Esophagus (tissue), 2 donors: ENCODE measurements around the gene HCN4. TPM values are rescaled to one million over a fixed set of nuclear protein-coding genes. Genes with fewer than 3 reads are reported as not detected.

Experiments used
- H3K27ac ChIP-seq, 2 donors: one replicate each; pipeline ENCODE4 v1.5.1; 2013; ENCODE audit warnings: low read depth in 2 of 2, mild to moderate bottlenecking in 2 of 2, inconsistent platforms in 1 of 2, low read length in 1 of 2, moderate library complexity in 1 of 2
- H3K27me3 ChIP-seq, 2 donors: one replicate each; pipeline ENCODE4 v1.6.1; 2013; ENCODE audit warnings: low read length in 2 of 2, control low read depth in 1 of 2, mild to moderate bottlenecking in 1 of 2; ENCODE audit not compliant: insufficient read depth in 2 of 2, control insufficient read depth in 1 of 2
- H3K36me3 ChIP-seq, 2 donors: one replicate each; pipeline ENCODE4 v1.6.1; 2013; ENCODE audit warnings: low read length in 1 of 2; ENCODE audit not compliant: control insufficient read depth in 2 of 2, insufficient read depth in 2 of 2
- H3K4me1 ChIP-seq, 2 donors: one replicate each; pipeline ENCODE4 v1.6.1; 2013; ENCODE audit warnings: low read length in 1 of 2; ENCODE audit not compliant: control insufficient read depth in 2 of 2, insufficient read depth in 2 of 2
- H3K4me3 ChIP-seq, 2 donors: one replicate each; pipeline ENCODE4 v1.5.1; 2013; ENCODE audit warnings: low read length in 2 of 2, mild to moderate bottlenecking in 2 of 2, low read depth in 1 of 2, moderate library complexity in 1 of 2
- H3K9me3 ChIP-seq, 2 donors: one replicate each; pipeline ENCODE4 v1.6.1; 2013; ENCODE audit warnings: mild to moderate bottlenecking in 2 of 2, low read depth in 1 of 2, low read length in 1 of 2, moderate library complexity in 1 of 2; ENCODE audit not compliant: control insufficient read depth in 2 of 2, insufficient read depth in 1 of 2
- WGBS, 2 donors: extraction: QIAGEN DNeasy Blood & Tissue Kit; methylation state at CpG; one replicate each; pipeline ENCODE4 v1.1.7; 2013; 5-methylcytosine and 5-hydroxymethylcytosine counted together
- polyA plus RNA-seq, 2 donors: library from polyadenylated mRNA; stranded (reverse); fragments of 200-250 nt; gene quantifications; one replicate each; pipeline ENCODE4 v1.2.3, GENCODE V29; 2013
- donor health status: healthy with polysubstance abuse.
- donor health status: Bipolar disorder and iron deficiency.

HCN4 gene
- polyA plus RNA-seq, 2 donors, result not detected

DNA sequence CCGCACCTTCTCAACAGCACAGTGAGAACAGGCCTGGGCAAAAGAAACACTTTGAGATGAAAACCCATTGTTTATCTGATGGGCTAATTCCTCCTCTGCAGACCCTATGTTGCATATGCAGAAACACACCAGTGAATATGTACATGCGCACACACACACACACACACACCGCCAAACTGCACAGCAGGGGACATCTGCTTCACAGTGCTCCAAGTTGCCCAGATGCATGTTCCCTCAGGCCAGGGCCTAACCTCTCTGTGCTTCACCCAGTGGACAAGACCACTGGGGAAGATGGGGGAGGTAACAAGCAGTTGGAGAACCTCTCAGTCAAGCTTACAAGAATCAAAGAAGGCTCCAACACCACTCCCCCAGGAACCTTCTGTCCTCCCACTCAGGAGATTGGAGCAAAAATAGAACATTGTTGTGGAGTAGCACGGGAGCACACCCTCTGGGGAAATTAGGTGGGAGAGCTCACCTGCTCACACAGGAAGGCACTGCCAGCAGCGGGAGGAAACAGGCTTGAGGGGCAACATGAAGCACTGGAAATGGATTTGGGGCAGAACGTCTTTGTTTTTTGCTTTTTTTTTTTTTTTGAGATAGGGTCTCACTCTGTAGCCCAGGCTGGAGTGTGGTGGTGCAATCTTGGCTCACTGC is 13.0 kb downstream of the HCN4 start:
- Histone ChIP-seq H3K27ac (no peak overlapping the region), H3K9me3 (no peaks in the 10 kb centered on the region), H3K4me1 (no peaks in the 10 kb centered on the region), H3K4me3 (no peak overlapping the region), H3K27me3 (no peaks in the 10 kb centered on the region), H3K36me3 (no peaks in the 10 kb centered on the region)
- 74 to 75% methylated on average over 6 of the region's 6 CpGs for WGBS, 2 donors

DNA sequence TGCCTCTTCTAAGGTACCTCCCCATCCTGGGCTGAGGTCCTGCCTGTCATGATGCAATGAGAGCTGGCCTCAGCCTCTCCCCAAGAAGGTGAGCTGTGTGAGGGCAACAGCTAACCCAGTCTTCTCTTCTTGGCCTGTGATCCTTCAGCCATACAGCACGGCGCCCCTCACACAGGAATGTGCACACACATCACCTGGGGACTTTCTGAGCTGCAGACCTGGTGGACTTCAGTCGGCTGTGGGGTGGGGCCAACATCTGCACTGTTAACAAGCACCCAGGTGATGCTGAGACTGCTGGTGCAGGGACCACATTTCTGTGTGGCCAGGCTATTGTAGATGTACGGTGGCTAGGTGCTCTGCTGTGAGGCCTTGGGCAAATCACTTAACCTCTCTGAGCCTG is 14.5 kb downstream of the HCN4 start:
- WGBS, 2 donors, result 72 to 79% methylated on average over 4 of the region's 4 CpGs

DNA sequence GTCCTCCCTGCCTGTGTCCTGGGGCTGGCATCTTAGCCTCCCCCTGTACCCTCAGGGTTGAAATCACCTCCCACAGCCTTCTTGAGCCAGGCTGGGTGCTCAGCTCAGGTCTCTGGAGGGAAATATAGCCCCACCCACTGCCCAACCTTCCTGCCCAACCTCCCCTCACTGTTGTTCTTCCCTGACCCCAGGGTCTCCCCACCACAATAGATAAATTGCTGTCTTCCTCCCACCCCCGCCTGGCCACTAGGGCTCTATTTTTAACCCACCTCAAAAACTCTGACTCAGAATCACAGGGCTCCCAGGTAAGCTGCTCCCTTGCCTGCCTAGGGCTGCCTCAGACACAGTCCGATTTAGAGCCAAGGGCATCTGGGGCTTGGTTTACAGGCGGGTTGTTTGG is 15.0 kb downstream of the HCN4 start:
- no peaks in the 10 kb centered on the region for H3K36me3 ChIP-seq
- WGBS, 2 donors, result 48 to 54% methylated on average over 3 of the region's 3 CpGs
- H3K9me3 ChIP-seq, result no peaks in the 10 kb centered on the region
- no peaks in the 10 kb centered on the region for H3K27me3 ChIP-seq
- no peaks in the 10 kb centered on the region for H3K4me1 ChIP-seq
- no peak overlapping the region for H3K4me3 ChIP-seq
- H3K27ac ChIP-seq, result no peak overlapping the region

More for the DNA sequence above, 14.5 kb downstream of the HCN4 start:
- H3K4me3 ChIP-seq, result no peak overlapping the region
- H3K27ac ChIP-seq, result no peak overlapping the region
- H3K36me3 ChIP-seq, result no peaks in the 10 kb centered on the region
- H3K27me3 ChIP-seq, result no peaks in the 10 kb centered on the region
- H3K4me1 ChIP-seq, result no peaks in the 10 kb centered on the region
- no peaks in the 10 kb centered on the region for H3K9me3 ChIP-seq

DNA sequence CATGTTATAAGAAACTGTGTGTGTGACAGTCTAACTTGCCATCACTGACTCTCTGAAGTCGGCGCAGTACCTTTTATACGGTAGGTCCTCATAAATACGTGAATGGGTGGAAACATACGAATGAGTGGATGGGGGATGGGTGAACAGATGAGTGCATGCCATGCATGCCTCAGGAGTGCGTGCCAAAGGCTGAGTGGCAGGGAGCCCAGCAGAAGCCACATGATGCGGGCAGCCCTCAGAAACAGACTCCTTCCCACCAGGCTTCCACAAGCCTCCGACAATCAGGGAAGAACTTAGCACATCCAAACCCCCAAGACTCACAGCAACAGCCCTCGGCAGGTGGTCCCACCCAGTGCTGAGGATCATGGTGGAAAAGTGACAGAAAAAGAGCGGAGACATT is 16.7 kb downstream of the HCN4 start:
- H3K4me3 ChIP-seq, result no peak overlapping the region
- H3K27ac ChIP-seq, result no peak overlapping the region
- WGBS, 2 donors, result 76% methylated on average over 10 of the region's 10 CpGs
- H3K27me3 ChIP-seq, result no peaks in the 10 kb centered on the region
- H3K36me3 ChIP-seq, result no peaks in the 10 kb centered on the region
- no peaks in the 10 kb centered on the region for H3K9me3 ChIP-seq
- no peaks in the 10 kb centered on the region for H3K4me1 ChIP-seq

DNA sequence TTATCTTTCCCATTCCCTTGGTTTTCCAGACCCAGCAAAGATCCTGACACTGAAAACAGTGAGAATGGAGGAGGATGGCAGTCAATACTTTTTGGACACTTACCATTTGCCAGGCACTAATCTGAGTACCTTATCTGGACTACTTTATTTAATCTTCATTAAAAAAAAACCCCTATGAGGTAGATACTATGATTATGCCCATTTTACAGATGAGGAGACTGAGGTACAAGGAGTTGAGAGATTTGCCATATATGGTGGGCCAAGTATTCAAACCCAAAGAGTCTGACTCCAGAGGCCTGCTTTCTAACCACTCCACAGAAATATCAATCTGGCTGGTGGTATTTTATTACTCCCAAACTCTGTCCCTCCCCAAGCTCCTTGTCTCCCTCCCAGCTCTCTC is 19.6 kb downstream of the HCN4 start:
- no peak overlapping the region for H3K4me3 ChIP-seq
- no peaks in the 10 kb centered on the region for H3K4me1 ChIP-seq
- H3K9me3 ChIP-seq, result no peaks in the 10 kb centered on the region
- H3K27me3 ChIP-seq, result no peaks in the 10 kb centered on the region
- H3K27ac ChIP-seq, result no peak overlapping the region
- no peaks in the 10 kb centered on the region for H3K36me3 ChIP-seq

DNA sequence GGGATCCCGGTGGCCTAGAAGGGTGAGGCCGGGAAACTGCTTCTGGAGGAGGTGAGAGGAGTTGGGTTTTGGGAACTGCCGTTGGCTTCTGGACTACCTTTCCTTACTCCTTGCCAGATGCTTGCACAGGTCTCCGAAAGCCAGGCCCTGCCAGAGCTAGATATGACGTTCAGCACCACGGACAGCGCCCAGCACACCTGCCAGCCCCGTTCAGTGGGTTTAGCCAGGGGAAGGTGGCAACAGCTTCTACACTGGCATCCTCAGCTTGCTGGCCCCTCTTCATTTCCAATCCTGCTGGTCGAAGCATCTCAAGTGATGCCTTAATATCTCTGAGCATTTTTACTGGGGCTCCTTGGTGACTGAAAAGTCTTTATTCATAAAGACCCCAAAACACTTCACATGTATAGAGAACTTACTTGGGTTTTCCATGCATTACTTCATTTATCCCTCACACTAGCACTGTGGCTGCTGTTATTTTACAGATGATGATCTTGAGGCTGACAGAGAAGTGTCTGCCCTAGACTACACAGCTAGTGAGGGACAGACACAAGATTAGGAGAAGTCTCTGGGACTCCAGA is 21.9 kb downstream of the HCN4 start:
- Histone ChIP-seq H3K4me1 (no peaks in the 10 kb centered on the region), H3K27me3 (no peaks in the 10 kb centered on the region), H3K4me3 (no peak overlapping the region), H3K27ac (no peak overlapping the region), H3K9me3 (peaks cover 0 to 6% of the 10 kb centered on the region in 2 donors), H3K36me3 (no peaks in the 10 kb centered on the region)
- WGBS, 2 donors, result 21 to 26% methylated on average over 9 of the region's 9 CpGs

DNA sequence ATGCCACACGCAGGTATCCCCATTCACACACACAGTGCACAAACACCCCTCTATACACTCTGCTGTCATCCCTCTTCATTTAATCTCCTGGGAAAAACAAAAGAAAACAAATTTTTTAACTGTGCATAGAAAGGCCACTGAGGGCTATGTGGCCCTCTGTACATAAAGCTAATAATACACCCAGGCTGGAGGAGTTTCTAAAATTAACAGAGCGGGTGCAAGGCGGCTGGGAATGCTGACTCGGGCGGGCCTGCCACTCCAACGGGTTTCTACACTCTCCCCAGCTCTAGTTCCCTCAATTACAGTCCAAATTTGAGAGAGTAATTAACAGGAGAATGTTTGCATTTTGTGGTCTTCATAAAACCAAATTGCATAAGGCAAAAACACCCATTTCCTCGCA is 23.1 kb downstream of the HCN4 start:
- no peaks in the 10 kb centered on the region for H3K27me3 ChIP-seq
- 81 to 83% methylated on average over 7 of the region's 7 CpGs for WGBS, 2 donors

DNA sequence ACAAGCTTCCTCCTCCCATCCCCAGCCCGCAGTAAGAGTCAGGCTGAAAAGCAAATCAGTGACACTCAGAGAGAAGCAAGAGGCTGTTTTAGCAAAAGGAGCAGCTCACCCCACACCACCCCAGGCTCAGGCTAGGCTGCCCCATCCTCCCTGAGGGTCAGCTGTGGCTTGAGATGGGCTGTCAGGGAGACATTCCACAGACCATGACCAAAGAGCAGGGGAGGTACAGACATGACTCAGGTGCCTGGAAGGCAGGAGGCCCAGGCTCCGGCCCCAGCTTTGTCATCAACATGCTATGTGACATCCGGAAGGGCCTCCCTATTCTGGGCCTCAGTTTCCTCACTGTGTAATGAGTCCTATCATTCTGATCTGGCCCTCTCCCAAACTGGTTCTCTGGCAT is 24.7 kb downstream of the HCN4 start:
- 88 to 89% methylated on average over 3 of the region's 3 CpGs for WGBS, 2 donors
- Histone ChIP-seq H3K27ac (no peak overlapping the region), H3K27me3 (no peaks in the 10 kb centered on the region), H3K4me3 (no peak overlapping the region), H3K4me1 (no peaks in the 10 kb centered on the region), H3K36me3 (no peaks in the 10 kb centered on the region), H3K9me3 (peaks cover 0 to 6% of the 10 kb centered on the region in 2 donors)

More for the DNA sequence above, 23.1 kb downstream of the HCN4 start:
- Histone ChIP-seq H3K4me1 (no peaks in the 10 kb centered on the region), H3K9me3 (peaks cover 0 to 6% of the 10 kb centered on the region in 2 donors), H3K27ac (no peak overlapping the region), H3K36me3 (no peaks in the 10 kb centered on the region), H3K4me3 (no peak overlapping the region)

DNA sequence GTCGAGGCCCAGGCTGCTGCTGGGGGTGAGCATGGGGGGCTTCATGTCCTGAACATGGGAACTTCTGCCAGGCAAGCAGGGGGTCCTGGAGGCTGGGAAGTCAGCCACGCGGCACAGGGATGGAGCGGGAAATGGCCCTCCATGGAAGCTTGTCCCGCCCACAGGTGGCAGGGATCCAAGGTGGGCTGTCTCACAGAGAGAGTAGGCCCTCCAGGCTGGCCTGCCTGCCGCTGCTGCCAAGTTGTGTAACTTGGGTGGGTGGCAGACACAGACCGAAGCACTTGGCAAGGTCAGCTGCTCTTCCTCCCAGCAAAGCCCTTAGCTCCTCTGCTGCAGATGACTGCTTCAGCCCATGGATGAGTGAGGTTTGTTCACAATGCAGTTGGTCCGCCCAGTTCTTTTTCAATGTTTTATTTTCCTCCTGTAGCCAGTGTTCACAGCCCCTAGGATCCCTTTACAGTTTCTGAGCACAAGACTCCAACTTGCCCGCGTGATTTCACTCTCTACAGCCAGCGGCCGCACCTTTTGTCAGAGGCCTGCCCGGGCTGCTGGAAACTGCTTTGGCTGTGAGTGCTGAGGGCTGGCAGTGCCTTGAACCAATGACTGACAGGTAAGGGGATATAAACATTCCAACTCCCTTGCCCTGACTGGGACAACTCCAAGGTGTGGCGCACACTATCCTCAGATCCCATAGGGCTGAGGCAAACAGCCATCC is 26.7 kb downstream of the HCN4 start:
- H3K36me3 ChIP-seq, result no peaks in the 10 kb centered on the region
- peaks cover 0 to 6% of the 10 kb centered on the region in 2 donors for H3K9me3 ChIP-seq
- WGBS, 2 donors, result 77% methylated on average over 14 of the region's 14 CpGs
- no peak overlapping the region for H3K4me3 ChIP-seq
- no peaks in the 10 kb centered on the region for H3K4me1 ChIP-seq
- no peaks in the 10 kb centered on the region for H3K27me3 ChIP-seq
- H3K27ac ChIP-seq, result no peak overlapping the region
